GM06990 (cell line): ENCODE data around the gene NEDD9.

Experiments
- DNase-seq: peaks from one replicate; pipeline ENCODE4 v3.0.0-alpha.2; 2011; ENCODE audit not compliant: insufficient read length; ENCODE audit errors: extremely low read depth
- H3K27me3 ChIP-seq: replicated peaks from 2 replicates; pipeline ENCODE4 v1.6.0; 2011; ENCODE audit warnings: low read length; ENCODE audit not compliant: control insufficient read depth, insufficient read depth
- H3K36me3 ChIP-seq: 2 replicates; pipeline ENCODE4 v1.5.1; 2011; ENCODE audit warnings: low read length; ENCODE audit not compliant: control insufficient read depth, insufficient read depth
- H3K4me3 ChIP-seq: replicated peaks from 2 replicates; pipeline ENCODE4 v1.5.1; 2011; ENCODE audit warnings: low read depth, mild to moderate bottlenecking, control low read depth, low read length
- TF ChIP-seq, protein P1 (sequence below): IDR thresholded peaks from 2 replicates; pipeline ENCODE4 v1.5.1; 2011; ENCODE audit warnings: low read length, control low read depth, mild to moderate bottlenecking, inconsistent platforms; ENCODE audit not compliant: insufficient read depth, poor library complexity, severe bottlenecking

NEDD9 gene

DNA sequence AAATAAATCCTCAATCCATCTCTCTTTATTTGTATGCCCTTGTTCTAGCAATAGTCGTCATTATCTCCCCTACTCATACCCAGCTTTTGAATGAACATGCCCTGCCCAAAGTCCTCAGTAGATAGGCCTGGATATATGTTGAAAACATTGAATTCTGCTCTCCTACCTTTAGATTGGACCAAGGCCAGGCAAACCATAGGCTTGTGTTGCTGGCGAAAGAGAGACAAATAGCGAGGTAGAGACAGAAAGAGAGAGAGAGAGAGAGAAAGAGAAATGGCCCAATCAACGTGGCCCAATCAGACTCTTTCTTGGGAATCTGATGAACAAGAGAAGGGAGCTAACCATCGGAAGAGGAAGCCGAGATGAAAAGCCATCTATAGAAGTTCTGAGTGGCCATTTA is 45.2 kb downstream of the NEDD9 start:
- no peak overlapping the region for H3K4me3 ChIP-seq
- no peaks in the 10 kb centered on the region for H3K27me3 ChIP-seq
- no peak for DNase-seq
- TF ChIP-seq, protein P1, sequence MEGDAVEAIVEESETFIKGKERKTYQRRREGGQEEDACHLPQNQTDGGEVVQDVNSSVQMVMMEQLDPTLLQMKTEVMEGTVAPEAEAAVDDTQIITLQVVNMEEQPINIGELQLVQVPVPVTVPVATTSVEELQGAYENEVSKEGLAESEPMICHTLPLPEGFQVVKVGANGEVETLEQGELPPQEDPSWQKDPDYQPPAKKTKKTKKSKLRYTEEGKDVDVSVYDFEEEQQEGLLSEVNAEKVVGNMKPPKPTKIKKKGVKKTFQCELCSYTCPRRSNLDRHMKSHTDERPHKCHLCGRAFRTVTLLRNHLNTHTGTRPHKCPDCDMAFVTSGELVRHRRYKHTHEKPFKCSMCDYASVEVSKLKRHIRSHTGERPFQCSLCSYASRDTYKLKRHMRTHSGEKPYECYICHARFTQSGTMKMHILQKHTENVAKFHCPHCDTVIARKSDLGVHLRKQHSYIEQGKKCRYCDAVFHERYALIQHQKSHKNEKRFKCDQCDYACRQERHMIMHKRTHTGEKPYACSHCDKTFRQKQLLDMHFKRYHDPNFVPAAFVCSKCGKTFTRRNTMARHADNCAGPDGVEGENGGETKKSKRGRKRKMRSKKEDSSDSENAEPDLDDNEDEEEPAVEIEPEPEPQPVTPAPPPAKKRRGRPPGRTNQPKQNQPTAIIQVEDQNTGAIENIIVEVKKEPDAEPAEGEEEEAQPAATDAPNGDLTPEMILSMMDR, result no peak
- peaks cover 30% of the 10 kb centered on the region for H3K36me3 ChIP-seq

DNA sequence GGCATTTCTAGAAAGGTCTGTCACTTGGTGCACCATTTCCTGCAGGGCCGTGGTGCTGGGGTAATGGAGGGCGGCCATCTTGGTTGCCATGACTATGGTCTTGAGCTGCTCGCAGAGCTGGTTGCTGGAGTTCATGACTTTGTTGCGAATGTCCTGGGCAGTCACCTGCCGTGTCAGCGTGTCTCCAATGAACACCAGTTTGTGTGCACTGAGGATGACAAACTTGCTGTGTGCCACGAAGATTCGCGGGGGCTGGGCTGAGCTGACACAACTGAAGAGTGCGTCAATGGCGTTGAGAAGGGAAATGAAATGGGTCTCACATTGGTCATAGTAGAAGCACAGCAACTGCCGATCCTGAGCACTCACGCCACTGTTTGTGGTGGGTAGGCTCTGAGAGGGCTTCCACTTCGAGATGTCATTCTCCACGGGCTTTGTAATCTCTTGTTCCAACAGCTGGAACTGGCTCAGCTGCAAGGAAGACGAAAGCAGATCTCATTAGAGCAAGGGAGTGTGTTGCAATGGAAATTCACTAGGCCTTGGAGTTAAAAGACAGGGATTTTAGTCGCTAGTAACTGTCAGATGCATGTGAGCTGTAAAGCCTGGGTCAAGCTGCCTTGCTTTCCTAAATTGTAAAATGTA is 47.1 kb downstream of the NEDD9 start:
- Histone ChIP-seq H3K27me3 (no peaks in the 10 kb centered on the region), H3K4me3 (no peak overlapping the region), H3K36me3 (peaks cover 18% of the 10 kb centered on the region)
- no peak for DNase-seq
- TF ChIP-seq, protein P1, result no peak

DNA sequence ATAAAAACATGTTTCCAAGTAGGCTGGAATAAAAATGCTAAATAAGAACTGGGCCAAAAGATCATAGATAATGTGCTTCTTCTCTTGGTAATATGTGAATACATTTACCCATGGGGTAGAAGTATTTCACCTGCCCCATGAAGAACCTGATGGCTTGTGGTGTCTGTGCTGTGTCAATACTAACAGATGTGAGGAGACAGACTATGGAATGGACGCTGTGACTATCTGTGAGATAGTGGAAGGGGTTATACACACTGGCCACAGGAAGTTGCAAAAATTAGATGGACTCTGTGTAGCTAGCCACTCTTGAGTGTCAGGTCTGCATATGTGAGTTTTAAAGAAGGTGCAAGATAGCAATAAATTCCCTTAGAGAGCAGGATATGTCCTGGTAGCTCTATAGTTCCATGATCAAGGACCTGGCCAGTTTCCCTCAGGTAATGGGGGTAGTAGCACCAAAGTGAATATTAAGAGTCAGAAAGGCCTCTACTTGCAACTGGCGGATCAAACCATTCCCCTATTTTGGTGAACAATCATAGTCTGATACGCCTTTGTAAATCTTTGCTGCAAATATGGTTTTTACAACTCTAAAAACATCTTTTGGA is 48.6 kb downstream of the NEDD9 start:
- H3K4me3 ChIP-seq, result no peak overlapping the region

DNA sequence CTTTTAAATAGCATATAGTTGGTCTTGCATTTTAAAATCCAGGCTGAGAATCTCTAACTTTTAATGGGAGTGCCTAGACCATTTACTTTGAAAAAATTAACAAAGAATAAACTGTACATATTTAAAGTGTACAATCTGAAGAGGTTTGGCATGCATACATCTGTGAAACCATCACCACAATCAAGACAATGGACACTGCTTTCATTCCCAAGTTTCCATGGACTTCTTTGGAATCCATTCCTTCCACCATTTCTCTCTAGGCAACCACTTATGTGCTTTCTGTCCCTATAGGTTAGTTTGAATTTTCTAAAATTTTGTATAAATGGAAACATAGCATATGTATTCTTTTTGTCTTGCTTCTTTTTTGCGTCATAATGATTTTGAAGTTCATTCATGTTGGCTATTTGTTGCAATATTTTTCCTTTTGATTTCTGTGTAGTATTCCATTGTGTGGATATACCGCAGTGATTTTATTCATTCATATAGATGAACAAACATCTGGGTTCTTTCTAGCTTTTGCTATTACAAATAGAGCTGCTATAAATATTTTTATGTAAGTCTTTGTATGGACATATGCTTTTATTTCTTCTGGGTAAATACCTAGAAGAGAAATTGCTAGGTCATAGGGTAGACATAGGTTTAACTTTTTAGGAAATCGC is 50.9 kb downstream of the NEDD9 start:
- TF ChIP-seq, protein P1, result no peak

More for the DNA sequence above, 48.6 kb downstream of the NEDD9 start:
- Histone ChIP-seq H3K36me3 (peaks cover 11% of the 10 kb centered on the region), H3K27me3 (no peaks in the 10 kb centered on the region)
- DNase-seq, result no peak
- TF ChIP-seq, protein P1, result no peak

DNA sequence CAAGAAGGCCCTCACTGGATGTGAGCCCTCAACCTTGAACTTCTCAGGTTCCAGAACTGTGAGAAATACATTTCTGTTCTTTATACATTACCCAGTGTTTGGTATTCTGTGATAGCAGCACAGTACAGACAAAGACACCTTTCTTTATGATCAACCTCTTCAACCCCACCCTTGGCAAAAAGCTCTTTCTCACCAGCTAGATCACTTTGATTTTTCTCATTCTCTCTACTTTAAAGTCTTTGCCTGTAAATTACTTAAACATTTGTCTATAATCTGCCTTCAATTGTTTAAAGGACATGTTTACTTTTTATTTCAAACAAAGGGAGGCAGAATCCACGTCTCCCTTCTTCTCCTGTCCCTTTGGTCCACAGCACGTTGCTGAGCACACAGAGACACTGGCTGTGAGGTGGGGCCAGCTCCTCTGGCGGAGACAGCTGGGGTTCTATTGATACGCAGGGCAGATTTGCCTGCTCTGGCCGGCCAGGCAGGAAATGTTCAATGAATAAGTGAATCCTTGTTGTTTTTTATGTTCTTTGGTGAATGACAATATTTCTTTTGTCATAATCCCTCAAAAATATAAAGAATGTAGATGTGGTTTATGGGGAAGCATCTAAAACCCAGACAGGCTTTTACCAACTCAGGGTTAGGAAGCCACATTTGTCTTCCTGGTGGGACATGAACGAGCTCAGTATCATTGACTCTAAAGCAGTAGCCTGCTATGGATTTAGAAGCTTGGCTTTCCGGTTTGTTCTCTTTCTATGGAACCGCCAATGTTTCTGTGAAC is 52.9 kb downstream of the NEDD9 start:
- H3K36me3 ChIP-seq, result peaks cover 2% of the 10 kb centered on the region; the same call in 1 of the 2 replicates
- TF ChIP-seq, protein P1, result no peak
- no peaks in the 10 kb centered on the region for H3K27me3 ChIP-seq
- H3K4me3 ChIP-seq, result no peak overlapping the region
- no peak for DNase-seq

More for the DNA sequence above, 50.9 kb downstream of the NEDD9 start:
- no peaks in the 10 kb centered on the region for H3K27me3 ChIP-seq
- H3K36me3 ChIP-seq, result peaks cover 11% of the 10 kb centered on the region
- H3K4me3 ChIP-seq, result no peak overlapping the region
- no peak for DNase-seq
